H1 (cell line): ENCODE results near the gene CFAP65. TPM values are rescaled to one million over a fixed set of nuclear protein-coding genes. Genes with fewer than 3 reads are reported as not detected.

Source experiments
- CTCF ChIA-PET: fragments of 300-600 bp; sonication (Branson Sonifier 250); formaldehyde crosslinking; loops from one replicate; lab custom pipeline; 2021; ENCODE audit not compliant: partially characterized antibody; lab: Charles Lee
- POLR2A ChIA-PET: fragments of 300-600 bp; sonication (Branson Sonifier 250); formaldehyde crosslinking; loops from one replicate; lab custom pipeline; 2021; ENCODE audit warnings: inconsistent platforms; ENCODE audit not compliant: partially characterized antibody; lab: Charles Lee
- DNase-seq, 2 experiments: peaks; one replicate each; pipeline versions ENCODE4 v3.0.0 to v3.0.0-alpha.2; 2010 to 2022; ENCODE audit warnings: low spot score in 2 of 2, low read depth in 1 of 2, mixed read lengths in 1 of 2
- FAIRE-seq: peaks from 2 replicates; lab custom pipeline; 2011; peaks lifted over from hg19 to GRCh38; lab: Jason Lieb, UNC
- H2AFZ ChIP-seq: 2 replicates; pipeline ENCODE4 v1.8.1; 2012; ENCODE audit warnings: low read length, inconsistent platforms
- H2AK5ac ChIP-seq: 2 replicates; pipeline ENCODE4 v1.6.1; 2013; ENCODE audit warnings: low read depth, low read length
- H2BK120ac ChIP-seq: replicated peaks from 2 replicates; pipeline ENCODE3; 2013; ENCODE audit warnings: low read depth, low read length, inconsistent platforms
- H2BK12ac ChIP-seq: 2 replicates; pipeline ENCODE4 v1.6.1; 2013; ENCODE audit warnings: low read depth, low read length
- H2BK15ac ChIP-seq: 2 replicates; pipeline ENCODE4 v1.6.1; 2013; ENCODE audit warnings: low read length
- H2BK20ac ChIP-seq: 2 replicates; pipeline ENCODE4 v1.6.1; 2013; ENCODE audit warnings: low read length
- H2BK5ac ChIP-seq: 2 replicates; pipeline ENCODE4 v1.6.1; 2013; ENCODE audit warnings: low read depth, low read length
- H3K14ac ChIP-seq: 2 replicates; pipeline ENCODE4 v1.6.1; 2013; ENCODE audit warnings: inconsistent platforms; ENCODE audit not compliant: insufficient read length
- H3K18ac ChIP-seq: 2 replicates; pipeline ENCODE4 v1.6.1; 2013; ENCODE audit warnings: low read length; ENCODE audit errors: extremely low read depth
- H3K23ac ChIP-seq: 2 replicates; pipeline ENCODE4 v1.6.1; 2013; ENCODE audit warnings: inconsistent platforms; ENCODE audit not compliant: insufficient read length
- H3K23me2 ChIP-seq: 2 replicates; pipeline ENCODE4 v1.6.1; 2013; ENCODE audit warnings: low read depth, low read length
- H3K27ac ChIP-seq: 2 replicates; pipeline ENCODE4 v1.6.1; 2011; ENCODE audit warnings: low read depth, low read length, inconsistent platforms
- H3K27me3 ChIP-seq, 4 experiments: replicated peaks in 1 of 4; 1 replicate in 1 of 4; 2 replicates in 3 of 4; pipeline versions ENCODE4 v1.6.1 to v1.8.1; 2011 to 2013; ENCODE audit warnings: low read length in 3 of 4, mild to moderate bottlenecking in 3 of 4, inconsistent platforms in 2 of 4, mixed read lengths in 2 of 4, moderate library complexity in 1 of 4; ENCODE audit not compliant: control insufficient read depth in 3 of 4, insufficient read depth in 3 of 4; ENCODE audit errors: extremely low read depth in 1 of 4
- H3K36me3 ChIP-seq, 4 experiments: 2 replicates each; pipeline versions ENCODE4 v1.6.1 to v1.8.1; 2011 to 2013; ENCODE audit warnings: mild to moderate bottlenecking in 4 of 4, low read length in 3 of 4, moderate library complexity in 2 of 4, control low read depth in 1 of 4, inconsistent platforms in 1 of 4; ENCODE audit not compliant: insufficient read depth in 4 of 4, control insufficient read depth in 2 of 4
- H3K4ac ChIP-seq: replicated peaks from 2 replicates; pipeline ENCODE3; 2013; ENCODE audit warnings: low read length, low read depth, mixed read lengths, inconsistent platforms; ENCODE audit not compliant: insufficient read length
- H3K4me1 ChIP-seq, 4 experiments: replicated peaks in 1 of 4; 1 replicate in 1 of 4; 2 replicates in 3 of 4; pipeline versions ENCODE4 v1.6.1 to v1.8.1; 2011 to 2013; ENCODE audit warnings: low read length in 3 of 4, inconsistent platforms in 2 of 4, mixed read lengths in 1 of 4; ENCODE audit not compliant: insufficient read depth in 4 of 4, control insufficient read depth in 3 of 4
- H3K4me2 ChIP-seq, 2 experiments: 2 replicates each; pipeline versions ENCODE4 v1.6.1 to v1.8.1; 2011 to 2013; ENCODE audit warnings: low read depth in 2 of 2, low read length in 2 of 2, control low read depth in 1 of 2, inconsistent platforms in 1 of 2, mild to moderate bottlenecking in 1 of 2; ENCODE audit not compliant: insufficient read depth in 1 of 2
- H3K4me3 ChIP-seq, 4 experiments: fragments of 200-600, 300-600 bp in 1 of 4; sonication (generic), shearing (Covaris generic), sonication (Bioruptor Twin) in 1 of 4; 2 replicates each; pipeline versions ENCODE4 v1.5.1 to v1.8.1; 2011 to 2016; ENCODE audit warnings: low read length in 4 of 4, low read depth in 3 of 4, control low read depth in 2 of 4, inconsistent platforms in 2 of 4, mild to moderate bottlenecking in 2 of 4, mixed read lengths in 1 of 4, moderate library complexity in 1 of 4; ENCODE audit not compliant: insufficient read depth in 2 of 4; ENCODE audit errors: extremely low read depth in 1 of 4
- H3K56ac ChIP-seq: replicated peaks from 2 replicates; pipeline ENCODE3; 2013; ENCODE audit warnings: low read depth, mild to moderate bottlenecking, mixed read lengths, low read length, inconsistent platforms; ENCODE audit not compliant: insufficient read length
- H3K79me1 ChIP-seq: 2 replicates; pipeline ENCODE4 v1.6.1; 2013; ENCODE audit warnings: low read depth, low read length, control low read depth
- H3K79me2 ChIP-seq, 2 experiments: 2 replicates each; pipeline versions ENCODE4 v1.6.1 to v1.8.1; 2012 to 2013; ENCODE audit warnings: low read length in 2 of 2, mild to moderate bottlenecking in 2 of 2, inconsistent platforms in 1 of 2; ENCODE audit not compliant: insufficient read depth in 2 of 2, control insufficient read depth in 1 of 2
- H3K9ac ChIP-seq, 4 experiments: replicated peaks in 1 of 4; 1 replicate in 1 of 4; 2 replicates in 3 of 4; pipeline versions ENCODE4 v1.6.1 to v1.8.1; 2011 to 2013; ENCODE audit warnings: low read depth in 3 of 4, low read length in 3 of 4, control low read depth in 2 of 4, mild to moderate bottlenecking in 2 of 4, moderate library complexity in 2 of 4, inconsistent platforms in 1 of 4; ENCODE audit errors: extremely low read depth in 1 of 4
- H3K9me3 ChIP-seq, 2 experiments: 2 replicates each; pipeline versions ENCODE4 v1.6.1 to v1.8.1; 2012 to 2013; ENCODE audit warnings: mild to moderate bottlenecking in 2 of 2, moderate library complexity in 2 of 2, control low read depth in 1 of 2, inconsistent platforms in 1 of 2, low read depth in 1 of 2, low read length in 1 of 2, mixed read lengths in 1 of 2; ENCODE audit not compliant: insufficient read depth in 2 of 2
- H4K20me1 ChIP-seq, 2 experiments: replicated peaks in 1 of 2; 2 replicates each; pipeline versions ENCODE3 to v1.8.1; 2011 to 2013; ENCODE audit warnings: inconsistent platforms in 2 of 2, low read length in 2 of 2, mild to moderate bottlenecking in 1 of 2; ENCODE audit not compliant: insufficient read depth in 2 of 2, control insufficient read depth in 1 of 2
- H4K5ac ChIP-seq: 2 replicates; pipeline ENCODE4 v1.6.1; 2013; ENCODE audit warnings: low read length, low read depth, mixed read lengths, inconsistent platforms; ENCODE audit not compliant: insufficient read length
- H4K8ac ChIP-seq: 2 replicates; pipeline ENCODE4 v1.8.0; 2013; ENCODE audit warnings: mild to moderate bottlenecking, moderate library complexity, low read length, inconsistent platforms; ENCODE audit not compliant: insufficient read depth; ENCODE audit errors: extremely low read depth
- H4K91ac ChIP-seq: replicated peaks from 2 replicates; pipeline ENCODE3; 2013; ENCODE audit warnings: low read length, mixed read lengths, inconsistent platforms; ENCODE audit not compliant: insufficient read length
- ASH2L ChIP-seq: fragments of 200-600, 300-600 bp; sonication (generic); IDR thresholded peaks from one replicate; pipeline ENCODE4 v1.7.1; 2017; ENCODE audit warnings: low read length
- CEBPB ChIP-seq: IDR thresholded peaks from 2 replicates; pipeline ENCODE4 v1.6.1; 2012; ENCODE audit warnings: low read depth, low read length
- KDM1A ChIP-seq: fragments of 200-600, 300-600 bp; sonication (generic); IDR thresholded peaks from 2 replicates; pipeline ENCODE4 v1.7.1; 2016; ENCODE audit warnings: mild to moderate bottlenecking, low read length, borderline replicate concordance
- POLR2A ChIP-seq, 2 experiments: IDR thresholded peaks; 1 replicate in 1 of 2; 2 replicates in 1 of 2; pipeline ENCODE4 v1.6.1; 2011; ENCODE audit warnings: low read depth in 2 of 2, low read length in 2 of 2, mild to moderate bottlenecking in 2 of 2; ENCODE audit errors: control extremely low read depth in 1 of 2
- SAP30 ChIP-seq: fragments of 300-600 bp; sonication (generic); IDR thresholded peaks from 2 replicates; pipeline ENCODE4 v1.7.1; 2012; ENCODE audit warnings: low read length, moderate library complexity, mild to moderate bottlenecking, inconsistent platforms; ENCODE audit not compliant: insufficient read depth, insufficient replicate concordance
- SIRT6 ChIP-seq: IDR thresholded peaks from one replicate; pipeline ENCODE4 v1.7.1; 2012; ENCODE audit warnings: low read length, inconsistent platforms
- SRF ChIP-seq: IDR thresholded peaks from 2 replicates; pipeline ENCODE4 v1.6.1; 2011; ENCODE audit warnings: mild to moderate bottlenecking, low read depth, low read length, moderate library complexity
- SUZ12 ChIP-seq: fragments of 200-600 bp; sonication (generic); IDR thresholded peaks from 2 replicates; pipeline ENCODE4 v1.6.1; 2012; ENCODE audit warnings: mild to moderate bottlenecking, inconsistent platforms, low read length, moderate library complexity, mixed read lengths
- TAF1 ChIP-seq: IDR thresholded peaks from 2 replicates; pipeline ENCODE4 v1.6.1; 2011; ENCODE audit warnings: mild to moderate bottlenecking, low read depth, low read length
- TAF7 ChIP-seq: optimal IDR thresholded peaks from 2 replicates; pipeline ENCODE3; 2011; ENCODE audit warnings: low read depth, mild to moderate bottlenecking, inconsistent platforms, low read length, moderate library complexity, borderline replicate concordance
- YY1 ChIP-seq: IDR thresholded peaks from 2 replicates; pipeline ENCODE4 v1.6.1; 2011; ENCODE audit warnings: low read depth, mild to moderate bottlenecking, low read length
- WGBS, 2 experiments: shearing (Covaris generic) in 1 of 2; methylation state at CpG; one replicate each; pipeline versions ENCODE4 v1.1.6 to v1.1.7; 2013 to 2015; ENCODE audit warnings: low lambda C conversion rate in 2 of 2, mixed read lengths in 2 of 2, inconsistent platforms in 1 of 2, low coverage in 1 of 2, missing lambda C conversion rate in 1 of 2; ENCODE audit not compliant: insufficient replicate concordance in 2 of 2, insufficient coverage in 1 of 2, insufficient read length in 1 of 2; ENCODE audit errors: extremely low coverage in 1 of 2, missing lambda C conversion rate in 1 of 2; 5-methylcytosine and 5-hydroxymethylcytosine counted together
- polyA plus RNA-seq, 7 experiments: library from polyadenylated mRNA; depleted of rRNA in 3 of 7; stranded (reverse) in 5 of 7; unstranded in 2 of 7; fragments of >200 nt in 5 of 7; fragments of 200-250 nt in 2 of 7; gene quantifications; 1 replicate in 5 of 7; 2 replicates in 1 of 7; 4 replicates in 1 of 7; pipeline versions ENCODE4 v1.2.1 to v1.2.3, GENCODE V29; 2011 to 2013; ENCODE audit warnings: missing spikeins in 2 of 7, mixed read lengths in 2 of 7
- total RNA-seq: library from RNA; stranded (reverse); fragmentation: NEBNext Ultra II Directional; extraction: Animal tissue kit (Norgen Biotek cat#: 25700); gene quantifications from 2 replicates; pipeline ENCODE4 v1.2.1, GENCODE V29; 2021
- TF ChIP-seq, protein P1 (sequence below), 3 experiments: IDR thresholded peaks; 1 replicate in 2 of 3; 2 replicates in 1 of 3; pipeline versions ENCODE4 v1.5.1 to v1.6.1; 2011; ENCODE audit warnings: low read length in 3 of 3, mild to moderate bottlenecking in 3 of 3, inconsistent platforms in 2 of 3, low read depth in 1 of 3, moderate library complexity in 1 of 3; ENCODE audit not compliant: insufficient read depth in 1 of 3; ENCODE audit errors: control extremely low read depth in 1 of 3

CFAP65 gene
- total and polyA plus RNA-seq, 2 of the 8 experiments (the other 6 are each of a cell fraction or from before 2014, with no cell fraction given): 0.19 to 0.45 TPM

DNA sequence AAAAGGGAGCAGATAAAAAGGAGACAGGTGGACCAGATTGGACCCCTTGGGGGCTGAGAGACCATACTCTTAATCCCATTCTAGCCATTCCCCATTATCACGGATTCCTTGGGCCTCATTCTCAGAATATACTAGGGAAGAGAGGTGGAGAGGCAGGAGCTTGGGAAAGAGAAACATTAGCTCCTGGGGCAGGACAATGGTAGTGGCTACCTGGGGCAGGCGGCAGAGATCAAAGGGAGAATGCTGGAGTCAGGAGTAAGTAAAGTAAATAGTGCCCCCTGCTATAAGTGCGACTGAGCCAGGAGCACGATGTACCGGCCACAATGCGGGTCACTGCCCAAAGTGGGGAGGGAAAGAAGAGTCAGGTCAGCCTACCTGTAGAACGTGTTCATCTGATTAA, 39.8 kb upstream of the CFAP65 start:
- H3K36me3 ChIP-seq: peaks cover 0 to 2% (median 0%) of the 10 kb centered on the region in 4 experiments; a peak in 3 of 8 replicates
- FAIRE-seq: no peak
- TF ChIP-seq, protein P1, sequence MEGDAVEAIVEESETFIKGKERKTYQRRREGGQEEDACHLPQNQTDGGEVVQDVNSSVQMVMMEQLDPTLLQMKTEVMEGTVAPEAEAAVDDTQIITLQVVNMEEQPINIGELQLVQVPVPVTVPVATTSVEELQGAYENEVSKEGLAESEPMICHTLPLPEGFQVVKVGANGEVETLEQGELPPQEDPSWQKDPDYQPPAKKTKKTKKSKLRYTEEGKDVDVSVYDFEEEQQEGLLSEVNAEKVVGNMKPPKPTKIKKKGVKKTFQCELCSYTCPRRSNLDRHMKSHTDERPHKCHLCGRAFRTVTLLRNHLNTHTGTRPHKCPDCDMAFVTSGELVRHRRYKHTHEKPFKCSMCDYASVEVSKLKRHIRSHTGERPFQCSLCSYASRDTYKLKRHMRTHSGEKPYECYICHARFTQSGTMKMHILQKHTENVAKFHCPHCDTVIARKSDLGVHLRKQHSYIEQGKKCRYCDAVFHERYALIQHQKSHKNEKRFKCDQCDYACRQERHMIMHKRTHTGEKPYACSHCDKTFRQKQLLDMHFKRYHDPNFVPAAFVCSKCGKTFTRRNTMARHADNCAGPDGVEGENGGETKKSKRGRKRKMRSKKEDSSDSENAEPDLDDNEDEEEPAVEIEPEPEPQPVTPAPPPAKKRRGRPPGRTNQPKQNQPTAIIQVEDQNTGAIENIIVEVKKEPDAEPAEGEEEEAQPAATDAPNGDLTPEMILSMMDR (IDR thresholded peaks at IDR 0.05; ENCODE audit: control extremely low read depth in 1 of 3, insufficient read depth in 1 of 3, low read depth in 1 of 3, low read length in 3 of 3): no peak
- TF ChIP-seq YY1: no peak
- TF ChIP-seq SAP30: no peak
- no peak for TF ChIP-seq TAF7
- no peak for TF ChIP-seq SIRT6
- TF ChIP-seq KDM1A: no peak
- no peak for TF ChIP-seq TAF1
- TF ChIP-seq POLR2A (IDR thresholded peaks at IDR 0.05; ENCODE audit: control extremely low read depth in 1 of 2, low read depth in 2 of 2, low read length in 2 of 2): no peak
- no peak for TF ChIP-seq SUZ12
- no peak for TF ChIP-seq SRF
- no peak for TF ChIP-seq CEBPB
- no peak for TF ChIP-seq ASH2L

More for the DNA sequence above, 39.8 kb upstream of the CFAP65 start:
- H4K91ac ChIP-seq: no peak overlapping the region
- H3K4ac ChIP-seq: no peak overlapping the region
- H3K27ac ChIP-seq: no peak overlapping the region
- H3K18ac ChIP-seq: no peak overlapping the region
- H3K9ac ChIP-seq: no peak overlapping the region
- no peak overlapping the region for H2BK5ac ChIP-seq
- no peaks in the 10 kb centered on the region for H3K4me1 ChIP-seq
- no peak overlapping the region for H4K5ac ChIP-seq
- H2AFZ ChIP-seq: no peak overlapping the region
- no peak overlapping the region for H3K4me3 ChIP-seq
- ChIA-PET POLR2A (interaction anchor here (0.7 kb wide), 1 partner anchor 11 kb away, joined by 3 read pairs; no protein-coding TSS in a partner anchor), CTCF (interaction anchor here (1.1 to 62.8 kb wide), 12 partner anchors 11 to 271 kb away, joined by 3 to 1777 read pairs (median 8); partner anchors contain the start of gene IHH)
- H2BK15ac ChIP-seq: no peak overlapping the region
- H3K79me1 ChIP-seq: no peaks in the 10 kb centered on the region
- no peak for DNase-seq
- H2AK5ac ChIP-seq: no peak overlapping the region
- H3K56ac ChIP-seq: no peak overlapping the region
- H3K14ac ChIP-seq: no peak overlapping the region
- no peaks in the 10 kb centered on the region for H3K27me3 ChIP-seq
- H4K8ac ChIP-seq: no peak overlapping the region
- H3K23ac ChIP-seq: no peak overlapping the region
- no peaks in the 10 kb centered on the region for H3K79me2 ChIP-seq
- H2BK20ac ChIP-seq: no peak overlapping the region
- no peak overlapping the region for H2BK120ac ChIP-seq
- H3K9me3 ChIP-seq: no peaks in the 10 kb centered on the region
- H2BK12ac ChIP-seq: no peak overlapping the region
- 88% methylated on average over 7 of the region's 7 CpGs; no CpG with 5 or more reads in 1 of the 2 experiments for WGBS, 2 experiments
- peaks cover 0 to 4% of the 10 kb centered on the region in 2 experiments for H4K20me1 ChIP-seq
- H3K4me2 ChIP-seq: no peak overlapping the region
- H3K23me2 ChIP-seq: no peaks in the 10 kb centered on the region
